ENCODE measurements around the gene AFMID.
"Not testable (repeated sequence)": the region's sequence is repeated elsewhere in the genome, so short reads cannot be mapped to it uniquely, and the experiment has no call there.

The AFMID gene

GRCh38 chr17:78238823-78239488 is 51.8 kb downstream of the AFMID start:
- peak; percentile 68 for DNase-seq (ENCODE audit: low spot score)

DNA sequence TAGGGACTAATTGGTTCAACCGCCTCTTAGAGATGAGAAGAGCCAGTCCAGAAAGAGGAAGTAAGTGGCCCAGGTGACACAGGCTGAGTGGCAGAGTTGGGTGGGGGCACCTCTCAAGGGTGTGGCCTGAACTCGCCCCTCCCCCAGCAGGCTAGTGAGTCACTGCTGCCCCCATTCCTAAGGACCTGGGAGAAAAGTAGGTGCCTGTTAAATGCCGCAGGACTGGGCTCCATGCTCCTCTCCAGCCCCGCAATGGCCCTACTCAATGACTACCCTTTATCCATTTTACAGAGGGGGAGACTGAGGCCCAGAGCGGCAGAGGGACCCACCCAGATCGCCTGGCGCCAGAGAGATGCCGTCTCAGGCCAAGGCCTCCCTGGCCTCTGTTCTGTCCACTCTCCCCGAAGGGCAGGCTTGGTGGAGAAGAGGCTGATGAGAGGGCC is 52.3 kb downstream of the AFMID start:
- peak; percentile 82 for DNase-seq (ENCODE audit: low spot score)

DNA sequence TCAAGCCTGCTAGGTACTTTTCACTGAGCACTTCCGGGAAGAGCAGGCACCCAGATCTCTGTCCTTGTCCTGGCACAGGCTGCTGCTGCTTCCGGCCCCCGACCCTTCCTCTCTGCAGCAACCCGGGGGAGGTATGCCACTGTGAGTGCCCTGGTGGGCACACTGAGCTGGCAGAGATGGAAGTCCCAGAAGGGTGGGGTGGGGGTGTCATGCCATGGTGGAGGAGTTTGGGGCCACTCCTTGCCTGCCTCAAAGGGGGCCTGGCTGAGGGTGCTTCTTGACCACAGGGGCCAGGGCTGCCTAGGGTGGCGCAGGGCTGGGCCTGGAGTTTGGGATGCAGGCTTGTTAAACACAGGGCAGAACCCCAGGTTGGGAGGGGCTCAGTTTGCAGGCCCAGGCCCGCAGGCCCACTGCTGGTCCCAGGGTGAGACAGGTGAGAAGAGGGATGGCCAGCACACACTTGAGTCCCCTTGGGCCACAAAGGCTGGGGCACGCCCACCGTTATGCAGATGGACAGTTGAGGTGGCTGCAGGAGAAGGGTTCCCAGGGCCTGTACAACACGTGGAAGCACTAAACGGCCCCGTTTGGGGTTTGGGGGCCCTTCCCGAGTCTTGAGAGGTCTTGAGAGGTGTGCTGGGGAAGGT is 53.0 kb downstream of the AFMID start:
- no peak for DNase-seq (ENCODE audit: low spot score)

DNA sequence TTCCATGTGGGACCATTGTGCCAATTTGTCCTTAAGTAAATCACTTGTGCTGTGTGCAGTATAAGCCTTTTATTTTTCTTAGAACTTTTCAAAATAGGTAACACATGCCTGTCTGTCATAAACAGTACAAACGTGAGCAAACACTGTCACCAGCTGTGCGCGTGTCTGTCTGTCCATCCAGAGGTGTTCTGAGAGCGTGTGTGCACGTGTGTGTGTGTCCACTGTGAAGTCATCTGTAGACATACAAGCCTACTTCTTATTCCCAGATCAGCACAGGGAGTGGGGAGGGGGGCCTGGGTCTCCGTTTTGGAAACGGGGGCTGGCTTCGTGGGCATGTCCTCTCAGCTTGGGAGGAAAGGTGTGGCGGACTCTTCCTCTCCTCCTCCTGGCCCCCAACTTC is 53.7 kb downstream of the AFMID start:
- DNase-seq (ENCODE audit: low spot score) = peak; percentile 48

DNA sequence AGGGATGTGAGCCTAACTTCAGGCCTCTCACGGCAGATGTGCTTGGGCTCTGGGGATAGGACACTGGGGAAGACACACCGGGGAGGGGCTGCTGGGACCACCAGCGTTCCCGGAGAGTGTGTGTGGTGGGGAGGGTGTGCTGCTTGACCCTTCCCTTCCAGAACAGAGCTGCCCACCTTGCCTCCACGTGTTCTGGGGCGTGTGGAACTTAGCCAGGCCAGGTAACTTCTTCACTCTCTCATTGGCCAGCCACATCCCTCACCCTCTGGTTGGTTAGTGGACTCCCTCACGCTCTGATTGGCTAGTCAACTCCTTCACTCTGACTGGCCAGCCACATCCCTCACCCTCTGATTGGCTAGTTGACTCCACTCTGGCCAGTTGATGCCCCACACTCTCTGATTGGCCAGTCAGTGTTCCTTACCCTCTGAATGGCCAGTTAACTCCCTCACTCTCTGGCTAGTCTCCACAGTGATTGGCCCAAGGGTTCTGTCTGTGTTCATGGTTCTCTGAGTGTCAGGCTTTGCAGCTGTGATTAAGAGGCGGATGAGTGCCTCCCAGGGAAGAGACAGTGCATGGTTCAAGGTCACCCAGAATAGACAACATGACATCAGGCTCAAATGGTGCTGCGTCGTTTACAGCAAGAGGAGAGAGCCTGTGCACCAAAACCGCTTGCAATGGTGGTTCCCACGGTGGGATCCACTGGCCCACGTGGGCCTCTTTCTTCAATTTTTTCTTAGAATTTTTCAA is 54.3 kb downstream of the AFMID start:
- DNase-seq (ENCODE audit: low spot score) = peak; percentile 99

- DNase-seq (ENCODE audit: low spot score) = peak; percentile 96
These were observed 55.0 kb downstream of the AFMID start for GRCh38 chr17:78242024-78242742.

DNA sequence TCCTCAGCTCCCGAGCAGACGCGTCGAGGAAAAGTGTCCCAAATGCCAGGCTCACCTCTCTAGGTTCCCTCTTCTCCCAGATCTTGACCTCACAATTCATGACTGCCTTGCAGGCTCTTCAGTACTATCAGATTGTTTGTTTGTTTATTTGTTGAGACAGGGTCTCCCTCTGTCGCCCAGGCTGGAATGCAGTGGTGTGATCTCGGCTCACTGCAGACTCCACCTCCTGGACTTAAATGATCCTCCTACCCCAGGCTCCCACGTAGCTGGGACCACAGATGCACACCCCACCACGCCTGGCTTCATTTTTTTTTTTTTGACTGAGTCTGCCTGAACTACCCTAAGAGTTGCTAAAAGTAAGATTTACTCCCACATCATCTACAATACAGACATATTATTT is 60.1 kb downstream of the AFMID start:
- DNase-seq (ENCODE audit: low spot score) = no peak

GRCh38 chr17:78248051-78248914 is 61.1 kb downstream of the AFMID start:
- DNase-seq (ENCODE audit: low spot score) = no peak

GRCh38 chr17:78249074-78249817 is 62.1 kb downstream of the AFMID start:
- DNase-seq (ENCODE audit: low spot score) = no peak

- no peak for DNase-seq (ENCODE audit: low spot score)
These were observed 63.0 kb downstream of the AFMID start for GRCh38 chr17:78249818-78250806.

GRCh38 chr17:78250891-78251772 is 64.0 kb downstream of the AFMID start:
- peak; percentile 89 for DNase-seq (ENCODE audit: low spot score)

GRCh38 chr17:78251773-78252103 is 64.6 kb downstream of the AFMID start:
- DNase-seq (ENCODE audit: low spot score) = no peak

DNA sequence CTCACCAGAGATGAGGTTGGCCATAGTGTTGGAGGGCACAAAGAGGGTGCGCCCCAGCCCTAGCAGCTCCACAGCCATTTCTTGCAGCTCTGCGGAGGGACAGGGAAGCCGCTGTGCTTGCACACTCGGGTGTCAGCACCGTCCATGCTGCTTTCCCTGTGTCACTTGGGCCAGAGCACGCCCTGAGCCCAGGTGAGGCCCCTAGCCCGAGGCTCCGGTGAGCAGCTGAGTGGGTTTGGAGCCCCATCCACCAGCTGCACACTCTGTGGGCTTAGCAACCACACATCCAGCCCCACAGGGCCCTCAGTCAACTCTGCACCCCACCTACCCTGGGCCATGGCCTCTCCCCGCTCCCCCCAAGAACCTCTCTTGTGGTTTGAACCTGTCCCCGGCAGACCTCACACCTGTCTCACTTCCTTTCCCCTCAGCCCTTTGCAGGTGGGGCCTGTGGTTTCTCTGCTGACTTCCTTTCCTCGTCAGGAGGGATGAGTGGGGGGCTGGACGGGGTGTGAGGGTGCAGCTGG is 65.0 kb downstream of the AFMID start:
- DNase-seq (ENCODE audit: low spot score) = peak; percentile 81

GRCh38 chr17:78252701-78253635 is 65.8 kb downstream of the AFMID start:
- DNase-seq (ENCODE audit: low spot score) = peak; percentile 49

GRCh38 chr17:78253636-78253945 is 66.4 kb downstream of the AFMID start:
- not testable (repeated sequence) for DNase-seq (ENCODE audit: low spot score)

- DNase-seq (ENCODE audit: low spot score) = peak; percentile 84
These were observed 66.9 kb downstream of the AFMID start for GRCh38 chr17:78253946-78254672.
